Measurements from ENCODE around the gene MRPS24.
"Not testable (repeated sequence)": the region's sequence is repeated elsewhere in the genome, so short reads cannot be mapped to it uniquely, and the experiment has no call there.

MRPS24 gene

DNA sequence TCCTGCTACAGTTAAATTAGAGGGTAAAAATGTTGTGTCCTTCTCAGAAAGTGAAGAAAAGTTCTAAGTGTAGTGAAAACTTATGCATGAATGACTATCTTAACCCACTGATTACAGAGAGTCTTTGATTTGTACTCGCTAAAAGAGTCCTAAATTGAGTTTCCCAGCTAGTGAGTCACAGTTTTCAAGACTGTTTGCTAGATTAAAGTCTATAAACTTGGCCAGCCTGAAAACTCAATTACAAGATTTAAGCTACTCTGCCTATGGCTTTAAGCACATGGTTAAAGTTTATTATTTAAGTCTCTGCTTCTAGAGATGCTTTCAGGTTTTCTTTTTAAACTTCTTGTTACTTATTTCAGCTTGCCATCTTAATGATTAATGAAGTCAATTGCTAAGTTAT lies 44.4 kb downstream of the MRPS24 start:
- ATAC-seq: peak; percentile 70
- peak; percentile 54; the same call in 1 of the 2 replicates for TF ChIP-seq ISL1 (CRISPR knock-in tag; IDR thresholded peaks at IDR 0.05)
- TF ChIP-seq, protein P1, sequence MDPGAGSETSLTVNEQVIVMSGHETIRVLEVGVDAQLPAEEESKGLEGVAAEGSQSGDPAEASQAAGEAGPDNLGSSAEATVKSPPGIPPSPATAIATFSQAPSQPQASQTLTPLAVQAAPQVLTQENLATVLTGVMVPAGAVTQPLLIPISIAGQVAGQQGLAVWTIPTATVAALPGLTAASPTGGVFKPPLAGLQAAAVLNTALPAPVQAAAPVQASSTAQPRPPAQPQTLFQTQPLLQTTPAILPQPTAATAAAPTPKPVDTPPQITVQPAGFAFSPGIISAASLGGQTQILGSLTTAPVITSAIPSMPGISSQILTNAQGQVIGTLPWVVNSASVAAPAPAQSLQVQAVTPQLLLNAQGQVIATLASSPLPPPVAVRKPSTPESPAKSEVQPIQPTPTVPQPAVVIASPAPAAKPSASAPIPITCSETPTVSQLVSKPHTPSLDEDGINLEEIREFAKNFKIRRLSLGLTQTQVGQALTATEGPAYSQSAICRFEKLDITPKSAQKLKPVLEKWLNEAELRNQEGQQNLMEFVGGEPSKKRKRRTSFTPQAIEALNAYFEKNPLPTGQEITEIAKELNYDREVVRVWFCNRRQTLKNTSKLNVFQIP (CRISPR knock-in tag; IDR thresholded peaks at IDR 0.05; ENCODE audit: borderline replicate concordance, low read depth): no peak

DNA sequence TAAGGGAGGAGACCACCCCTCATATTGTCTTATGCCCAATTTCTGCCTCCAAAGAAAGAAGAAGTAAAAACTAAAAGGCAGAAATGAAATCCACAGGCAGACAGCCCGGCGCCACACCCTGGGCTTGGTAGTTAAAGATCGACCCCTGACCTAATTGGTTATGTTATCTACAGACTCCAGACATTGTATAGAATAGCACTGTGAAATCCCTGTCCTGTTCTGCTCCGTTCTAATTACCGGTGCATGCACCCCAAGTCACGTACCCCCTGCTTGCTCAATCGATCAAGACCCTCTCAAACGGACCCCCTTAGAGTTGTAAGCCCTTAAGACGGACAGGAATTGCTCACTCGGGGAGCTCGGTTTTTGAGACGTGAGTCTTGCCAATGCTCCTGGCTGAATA lies 44.8 kb downstream of the MRPS24 start:
- ATAC-seq: not testable (repeated sequence)

DNA sequence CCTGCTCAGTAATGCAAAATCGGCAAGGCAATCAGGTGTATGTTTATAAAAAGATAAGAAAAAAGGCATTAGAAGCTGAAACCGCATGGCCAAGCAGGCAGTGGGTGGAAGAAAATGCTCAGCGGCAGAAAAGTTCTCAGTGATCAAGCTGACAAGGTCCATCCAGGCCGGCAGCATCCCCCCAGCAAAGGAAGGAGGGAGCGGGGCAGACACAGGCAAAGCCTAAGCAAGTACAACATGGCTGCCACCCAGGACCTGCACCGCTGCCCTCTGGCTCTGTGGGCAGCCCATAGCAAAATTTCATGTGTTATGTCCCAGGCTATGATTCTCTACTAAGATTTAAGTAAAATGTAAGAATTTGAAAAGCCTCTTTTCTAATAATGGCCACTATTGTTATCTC lies 45.4 kb downstream of the MRPS24 start:
- TF ChIP-seq ZNF70 (CRISPR knock-in tag; IDR thresholded peaks at IDR 0.05) (no peak), PPARA (CRISPR knock-in tag; IDR thresholded peaks at IDR 0.05; ENCODE audit: borderline replicate concordance) (no peak), ZNF8 (CRISPR knock-in tag; IDR thresholded peaks at IDR 0.05) (no peak), BACH2 (CRISPR knock-in tag; IDR thresholded peaks at IDR 0.05; ENCODE audit: borderline replicate concordance) (no peak), ZFP30 (CRISPR knock-in tag; IDR thresholded peaks at IDR 0.05) (no peak), ISL1 (CRISPR knock-in tag; IDR thresholded peaks at IDR 0.05) (no peak), CSDC2 (CRISPR knock-in tag; IDR thresholded peaks at IDR 0.05) (no peak), ZNF565 (CRISPR knock-in tag; conservative IDR thresholded peaks at IDR 0.05; ENCODE audit: low read depth) (no peak), SNAI2 (CRISPR knock-in tag; IDR thresholded peaks at IDR 0.05) (no peak), TOX (CRISPR knock-in tag; IDR thresholded peaks at IDR 0.05; ENCODE audit: borderline replicate concordance) (no peak), ZC3H10 (CRISPR knock-in tag; IDR thresholded peaks at IDR 0.05) (no peak)
- ATAC-seq: 0 out of 3 replicates have a peak, but pooled peaks have one; percentile 28

DNA sequence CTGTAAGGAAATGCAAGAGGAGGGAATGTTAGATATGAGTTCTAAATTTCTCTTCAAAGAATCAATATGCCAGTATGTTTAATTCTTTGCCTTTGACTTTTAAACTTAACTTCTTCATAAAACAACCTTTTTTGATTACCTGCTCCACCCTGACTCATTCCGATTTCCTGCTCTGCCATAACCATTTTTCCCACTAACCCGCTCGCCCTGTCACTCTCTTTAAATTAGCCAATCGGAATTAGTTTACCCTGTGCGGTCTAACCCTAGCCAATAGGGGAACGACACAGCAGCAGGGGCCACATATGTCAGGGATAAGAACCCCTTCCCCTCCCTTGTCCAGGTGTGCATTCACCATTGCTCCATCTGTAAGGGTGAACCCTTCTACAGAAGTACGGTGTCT lies 45.9 kb downstream of the MRPS24 start:
- not testable (repeated sequence) for ATAC-seq
